ENCODE measurements around the gene GRAMD1A.

DNA sequence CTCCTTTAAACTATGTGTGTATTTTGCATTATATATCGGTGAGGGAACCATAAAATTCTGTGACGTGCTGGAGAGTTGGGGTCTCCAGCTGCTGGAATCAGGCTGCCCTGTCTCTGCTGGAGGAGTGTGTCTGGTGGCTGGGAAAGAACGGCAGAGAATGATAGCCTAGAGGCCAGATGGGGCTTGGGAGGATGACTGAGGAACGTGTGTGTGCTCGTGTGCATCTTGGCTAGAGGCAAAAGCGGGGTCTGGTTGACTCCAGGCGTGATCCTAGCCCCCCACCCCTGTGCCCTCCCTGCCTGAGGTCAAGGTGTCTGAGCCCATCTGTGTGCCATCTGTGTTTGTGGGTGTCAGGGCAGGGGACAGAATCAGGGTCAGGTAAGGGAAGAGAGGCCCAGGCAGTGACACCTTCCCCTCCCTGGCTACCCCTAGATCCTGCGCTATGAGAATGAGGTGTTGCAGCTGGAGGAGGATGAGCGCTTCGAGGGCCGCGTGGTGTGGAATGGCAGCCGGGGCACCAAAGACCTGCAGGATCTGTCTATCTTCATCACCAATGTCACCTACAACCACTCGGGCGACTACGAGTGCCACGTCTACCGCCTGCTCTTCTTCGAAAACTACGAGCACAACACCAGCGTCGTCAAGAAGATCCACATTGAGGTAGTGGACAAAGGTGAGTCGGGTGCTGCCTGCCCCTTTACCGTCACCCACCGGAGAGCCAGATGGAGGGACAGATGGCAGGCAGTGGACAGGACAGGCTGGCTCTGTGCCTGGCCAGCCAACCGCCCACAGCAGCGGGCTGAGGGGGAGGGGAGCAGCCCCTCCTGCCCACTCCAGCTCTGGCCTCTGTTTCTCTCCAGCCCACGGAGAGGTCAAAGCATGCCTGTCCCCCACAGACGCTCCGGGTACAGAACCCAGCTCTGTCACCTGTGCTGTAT is 33.2 kb downstream of the GRAMD1A start:
- TF ChIP-seq CTCF (IDR thresholded peaks at IDR 0.05; ENCODE audit: poor library complexity, severe bottlenecking) (no peak), POLR2AphosphoS5 (IDR thresholded peaks at IDR 0.05) (no peak), EZH2 (IDR thresholded peaks at IDR 0.05; ENCODE audit: borderline replicate concordance, insufficient read depth, low read length, poor library complexity, severe bottlenecking) (no peak)

Measured in neural cell (in vitro differentiated cells).